IMR-90 (cell line): Measurements from ENCODE around the gene CKS1B. TPM values are rescaled to one million over a fixed set of nuclear protein-coding genes. Genes with fewer than 3 reads are reported as not detected.

Source experiments
- ATAC-seq: fragments of 200-7000 bp; cut with Tn5 transposase; 2 replicates; pipeline ENCODE4 v1.9.1; 2020; ENCODE audit warnings: low read depth, mild to moderate bottlenecking, moderate library complexity
- BruUV-seq: library from RNA; stranded (reverse); fragments of 400-500 nt; replicated peaks from 2 replicates; lab custom pipeline; 2021; lab: Mats Ljungman, UMichigan
- CTCF ChIA-PET: fragments of 300-600 bp; formaldehyde crosslinking; extraction: SDS; loops from one replicate; lab custom pipeline; 2021; ENCODE audit warnings: antibody characterized with exemption; lab: Yijun Ruan, JAX
- POLR2A ChIA-PET: fragments of 300-600 bp; sonication (Branson Sonifier 250); formaldehyde crosslinking; loops from one replicate; lab custom pipeline; 2022; ENCODE audit warnings: antibody characterized with exemption; ENCODE audit not compliant: unreplicated experiment; lab: Charles Lee
- DNase-seq: peaks from one replicate; pipeline ENCODE4 v3.0.0; 2013
- H2AFZ ChIP-seq: replicated peaks from 2 replicates; pipeline ENCODE3; 2013; ENCODE audit warnings: low read length, mild to moderate bottlenecking; ENCODE audit not compliant: poor library complexity
- H2AK5ac ChIP-seq: 2 replicates; pipeline ENCODE4 v1.6.1; 2013; ENCODE audit warnings: low read depth, low read length, inconsistent platforms
- H2AK9ac ChIP-seq: replicated peaks from 2 replicates; pipeline ENCODE3; 2013; ENCODE audit warnings: mild to moderate bottlenecking, low read depth, low read length, moderate library complexity; ENCODE audit not compliant: poor library complexity
- H2BK120ac ChIP-seq: 2 replicates; pipeline ENCODE4 v1.6.1; 2013; ENCODE audit warnings: low read depth, low read length, inconsistent platforms
- H2BK15ac ChIP-seq: 3 replicates; pipeline ENCODE4 v1.6.1; 2013; ENCODE audit warnings: low read depth, low read length, inconsistent platforms
- H2BK20ac ChIP-seq: 2 replicates; pipeline ENCODE4 v1.6.1; 2013; ENCODE audit warnings: low read depth, mild to moderate bottlenecking, inconsistent platforms, low read length, moderate library complexity
- H2BK5ac ChIP-seq: 2 replicates; pipeline ENCODE4 v1.6.1; 2013; ENCODE audit warnings: mild to moderate bottlenecking, low read depth, low read length, inconsistent platforms; ENCODE audit not compliant: poor library complexity, severe bottlenecking
- H3K14ac ChIP-seq: replicated peaks from 2 replicates; pipeline ENCODE4 v1.6.1; 2013; ENCODE audit warnings: low read depth, low read length, inconsistent platforms
- H3K18ac ChIP-seq: 2 replicates; pipeline ENCODE4 v1.6.1; 2013; ENCODE audit warnings: low read depth, low read length, control low read depth
- H3K23ac ChIP-seq: 2 replicates; pipeline ENCODE4 v1.6.1; 2013; ENCODE audit warnings: low read depth, low read length, inconsistent platforms
- H3K27ac ChIP-seq: 2 replicates; pipeline ENCODE4 v1.5.1; 2013; ENCODE audit warnings: mild to moderate bottlenecking, control low read depth, low read length; ENCODE audit not compliant: insufficient read depth
- H3K27me3 ChIP-seq: 2 replicates; pipeline ENCODE4 v1.6.1; 2013; ENCODE audit warnings: low read length; ENCODE audit not compliant: control insufficient read depth, insufficient read depth
- H3K36me3 ChIP-seq: 2 replicates; pipeline ENCODE4 v1.6.1; 2013; ENCODE audit warnings: low read length, mixed read lengths; ENCODE audit not compliant: control insufficient read depth, insufficient read depth
- H3K4ac ChIP-seq: 2 replicates; pipeline ENCODE4 v1.6.1; 2013; ENCODE audit warnings: low read depth, low read length, inconsistent platforms
- H3K4me1 ChIP-seq: 2 replicates; pipeline ENCODE4 v1.6.1; 2013; ENCODE audit warnings: low read length, mixed read lengths; ENCODE audit not compliant: control insufficient read depth, insufficient read depth
- H3K4me2 ChIP-seq: 2 replicates; pipeline ENCODE4 v1.6.1; 2013; ENCODE audit warnings: low read depth, mild to moderate bottlenecking, control low read depth, low read length, moderate library complexity
- H3K4me3 ChIP-seq: 2 replicates; pipeline ENCODE4 v1.5.1; 2013; ENCODE audit warnings: low read depth, mild to moderate bottlenecking, control low read depth, low read length, moderate library complexity; ENCODE audit not compliant: insufficient read depth
- H3K56ac ChIP-seq: 2 replicates; pipeline ENCODE4 v1.6.1; 2013; ENCODE audit warnings: low read length, inconsistent platforms; ENCODE audit not compliant: insufficient read depth; ENCODE audit errors: extremely low read depth
- H3K79me1 ChIP-seq, 2 experiments: 2 replicates each; pipeline ENCODE4 v1.6.1; 2013; ENCODE audit warnings: low read length in 2 of 2, inconsistent platforms in 1 of 2, low read depth in 1 of 2
- H3K9ac ChIP-seq: 2 replicates; pipeline ENCODE4 v1.6.1; 2013; ENCODE audit warnings: low read depth, low read length, control low read depth
- H3K9me1 ChIP-seq: 2 replicates; pipeline ENCODE4 v1.6.1; 2013; ENCODE audit warnings: low read length, inconsistent platforms; ENCODE audit not compliant: insufficient read depth
- H3K9me3 ChIP-seq: 2 replicates; pipeline ENCODE4 v1.6.1; 2013; ENCODE audit warnings: low read length; ENCODE audit not compliant: control insufficient read depth, insufficient read depth
- H4K20me1 ChIP-seq: 2 replicates; pipeline ENCODE4 v1.6.1; 2013; ENCODE audit warnings: low read length, inconsistent platforms; ENCODE audit not compliant: insufficient read depth
- H4K5ac ChIP-seq: 2 replicates; pipeline ENCODE4 v1.6.1; 2013; ENCODE audit warnings: mild to moderate bottlenecking, low read depth, low read length, control low read depth
- H4K8ac ChIP-seq, 2 experiments: 2 replicates each; pipeline ENCODE4 v1.6.1; 2013; ENCODE audit warnings: low read depth in 2 of 2, low read length in 2 of 2, control low read depth in 1 of 2, inconsistent platforms in 1 of 2
- H4K91ac ChIP-seq: 2 replicates; pipeline ENCODE4 v1.6.1; 2013; ENCODE audit warnings: low read depth, low read length, inconsistent platforms; ENCODE audit not compliant: insufficient read depth
- BHLHE40 ChIP-seq: fragments of 150-350 bp; IDR thresholded peaks from 2 replicates; pipeline ENCODE4 v1.6.1; 2016; ENCODE audit warnings: mild to moderate bottlenecking, low read depth, low read length
- CEBPB ChIP-seq: IDR thresholded peaks from 2 replicates; pipeline ENCODE4 v1.6.1; 2012; ENCODE audit warnings: low read depth, low read length, improper control_type of control experiment
- CHD1 ChIP-seq: IDR thresholded peaks from 2 replicates; pipeline ENCODE4 v1.6.1; 2012; ENCODE audit warnings: low read depth, low read length, improper control_type of control experiment
- FOS ChIP-seq: fragments of 150-350 bp; IDR thresholded peaks from 2 replicates; pipeline ENCODE4 v1.6.1; 2016; ENCODE audit warnings: low read depth, low read length
- MAFK ChIP-seq: IDR thresholded peaks from 2 replicates; pipeline ENCODE4 v1.6.1; 2012; ENCODE audit warnings: low read depth, low read length, improper control_type of control experiment
- MAZ ChIP-seq: IDR thresholded peaks from 2 replicates; pipeline ENCODE4 v1.6.1; 2012; ENCODE audit warnings: low read depth, mild to moderate bottlenecking, low read length, improper control_type of control experiment, moderate library complexity, borderline replicate concordance
- MXI1 ChIP-seq: IDR thresholded peaks from 2 replicates; pipeline ENCODE4 v1.6.1; 2012; ENCODE audit warnings: low read depth, mild to moderate bottlenecking, low read length, moderate library complexity, borderline replicate concordance
- NFE2L2 ChIP-seq: fragments of 150-350 bp; IDR thresholded peaks from 2 replicates; pipeline ENCODE4 v1.6.1; 2016; ENCODE audit warnings: low read depth, mild to moderate bottlenecking, low read length
- POLR2A ChIP-seq: IDR thresholded peaks from 2 replicates; pipeline ENCODE4 v1.6.1; 2012; ENCODE audit warnings: mild to moderate bottlenecking, low read depth, low read length
- RAD21 ChIP-seq: IDR thresholded peaks from 2 replicates; pipeline ENCODE4 v1.6.1; 2012; ENCODE audit warnings: low read length, improper control_type of control experiment
- RCOR1 ChIP-seq: IDR thresholded peaks from 2 replicates; pipeline ENCODE4 v1.6.1; 2012; ENCODE audit warnings: mild to moderate bottlenecking, low read length, improper control_type of control experiment; ENCODE audit not compliant: insufficient replicate concordance
- RFX5 ChIP-seq: IDR thresholded peaks from 2 replicates; pipeline ENCODE4 v1.8.0; 2012; ENCODE audit warnings: low read depth, mild to moderate bottlenecking, low read length, moderate library complexity
- SMC3 ChIP-seq: fragments of 150-350 bp; IDR thresholded peaks from 2 replicates; pipeline ENCODE4 v1.6.1; 2016; ENCODE audit warnings: low read depth, mild to moderate bottlenecking, antibody characterized with exemption, low read length, moderate library complexity
- WGBS, 2 experiments: methylation state at CpG; one replicate each; pipeline versions ENCODE4 v1.1.5 to v1.1.7; 2013; ENCODE audit warnings: missing lambda C conversion rate in 2 of 2; ENCODE audit not compliant: insufficient read length in 1 of 2; ENCODE audit errors: extremely low coverage in 2 of 2; 5-methylcytosine and 5-hydroxymethylcytosine counted together
- dilution Hi-C: fragments of 300-500 bp; cut with HindIII; formaldehyde crosslinking; loops from one replicate; pipeline ENCODE4 v1.14.3; 2018; ENCODE audit warnings: low sequenced_read_pairs; ENCODE audit not compliant: unreplicated experiment
- in situ Hi-C: fragments of 300-500 bp; cut with MboI; formaldehyde crosslinking; loops from 3 replicates; pipeline ENCODE4 v1.14.3; 2019; ENCODE audit warnings: low sequenced_read_pairs, inconsistent platforms, mixed read lengths
- intact Hi-C: fragments of 100-400 bp; cut with micrococcal nuclease; formaldehyde crosslinking; loops from 2 replicates; pipeline ENCODE4 v1.10.0; 2022
- polyA plus RNA-seq, 3 experiments: library from polyadenylated mRNA; depleted of rRNA; stranded (reverse); fragments of >200 nt; gene quantifications; 2 replicates each; pipeline ENCODE4 v1.2.3, GENCODE V29; 2012; ENCODE audit warnings: low replicate concordance in 1 of 3
- total RNA-seq: library from RNA; depleted of rRNA; stranded (reverse); fragments of >200 nt; gene quantifications from 2 replicates; pipeline ENCODE4 v1.2.3, GENCODE V29; 2012
- TF ChIP-seq, protein P1 (sequence below): conservative IDR thresholded peaks from 2 replicates; pipeline ENCODE4 v1.5.1; 2012; ENCODE audit warnings: mild to moderate bottlenecking, low read depth, low read length, improper control_type of control experiment
- TF ChIP-seq, protein P2 (sequence below): fragments of 150-350 bp; IDR thresholded peaks from 2 replicates; pipeline ENCODE4 v1.6.1; 2017; ENCODE audit warnings: mild to moderate bottlenecking, antibody characterized with exemption, low read length, low read depth
- TF ChIP-seq, protein P3 (sequence below): fragments of 150-350 bp; IDR thresholded peaks from 2 replicates; pipeline ENCODE4 v1.6.1; 2016; ENCODE audit warnings: low read depth, mild to moderate bottlenecking, low read length, moderate library complexity, borderline replicate concordance

CKS1B gene
- total and polyA plus RNA-seq, 2 of the 4 experiments (the other 2 are of a cell fraction) = 140 to 195 TPM

DNA sequence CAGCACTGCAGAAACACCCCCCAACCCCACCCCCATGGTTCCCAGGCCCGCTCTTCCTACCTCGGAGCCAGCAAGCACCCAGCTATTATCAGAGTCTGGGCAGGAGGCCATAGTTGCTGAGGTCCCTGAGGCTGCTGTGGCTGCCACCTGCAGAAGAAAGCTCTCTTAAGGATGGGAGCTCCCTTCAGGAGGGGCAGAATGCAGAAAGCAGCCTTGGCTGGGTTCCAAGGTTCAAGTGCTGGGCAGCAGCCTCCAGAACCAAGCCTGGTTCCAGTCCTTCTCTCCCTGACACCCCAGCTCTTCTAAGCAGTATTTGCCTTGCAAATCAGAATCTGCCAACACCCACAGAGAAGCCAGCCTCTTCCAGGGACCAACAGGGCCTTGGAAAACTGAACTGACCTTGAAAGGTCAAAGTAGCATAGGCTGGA is 20.9 kb upstream of the CKS1B start:
- CTCF ChIA-PET = no interaction called here
- Histone ChIP-seq H2AFZ (no peak overlapping the region), H3K18ac (no peak overlapping the region), H4K5ac (no peak overlapping the region), H2BK120ac (no peak overlapping the region), H2BK5ac (no peak overlapping the region), H3K9me1 (peaks cover 9% of the 10 kb centered on the region), H4K8ac (no peak overlapping the region), H3K9me3 (no peaks in the 10 kb centered on the region), H3K14ac (no peak overlapping the region), H2AK9ac (no peak overlapping the region), H3K4me3 (no peak overlapping the region), H3K79me1 (peaks cover 6 to 41% of the 10 kb centered on the region in 2 experiments; a peak in 3 of 4 replicates), H3K27me3 (no peaks in the 10 kb centered on the region), H3K9ac (no peak overlapping the region), H4K91ac (no peak overlapping the region), H3K4ac (no peak overlapping the region), H3K4me2 (no peak overlapping the region), H3K56ac (no peak overlapping the region), H3K4me1 (peaks cover 11% of the 10 kb centered on the region), H2BK15ac (no peak overlapping the region), H3K23ac (no peak overlapping the region), H2AK5ac (no peak overlapping the region), H3K36me3 (peaks cover 16% of the 10 kb centered on the region), H3K27ac (no peak overlapping the region), H2BK20ac (no peak overlapping the region), H4K20me1 (peaks cover 14% of the 10 kb centered on the region)
- in situ Hi-C loops (loop anchor here (10.0 kb wide), 1 partner anchor 101 kb away; the partner anchor contains the start of gene ADAM15), intact Hi-C loops (no loop called here), dilution Hi-C loops (no loop called here)
- TF ChIP-seq CHD1 (no peak), MXI1 (no peak), RAD21 (no peak), RFX5 (no peak), CEBPB (no peak), SMC3 (no peak), RCOR1 (no peak), NFE2L2 (no peak), POLR2A (no peak), MAZ (no peak), FOS (no peak), BHLHE40 (no peak), MAFK (no peak)
- TF ChIP-seq, protein P1, sequence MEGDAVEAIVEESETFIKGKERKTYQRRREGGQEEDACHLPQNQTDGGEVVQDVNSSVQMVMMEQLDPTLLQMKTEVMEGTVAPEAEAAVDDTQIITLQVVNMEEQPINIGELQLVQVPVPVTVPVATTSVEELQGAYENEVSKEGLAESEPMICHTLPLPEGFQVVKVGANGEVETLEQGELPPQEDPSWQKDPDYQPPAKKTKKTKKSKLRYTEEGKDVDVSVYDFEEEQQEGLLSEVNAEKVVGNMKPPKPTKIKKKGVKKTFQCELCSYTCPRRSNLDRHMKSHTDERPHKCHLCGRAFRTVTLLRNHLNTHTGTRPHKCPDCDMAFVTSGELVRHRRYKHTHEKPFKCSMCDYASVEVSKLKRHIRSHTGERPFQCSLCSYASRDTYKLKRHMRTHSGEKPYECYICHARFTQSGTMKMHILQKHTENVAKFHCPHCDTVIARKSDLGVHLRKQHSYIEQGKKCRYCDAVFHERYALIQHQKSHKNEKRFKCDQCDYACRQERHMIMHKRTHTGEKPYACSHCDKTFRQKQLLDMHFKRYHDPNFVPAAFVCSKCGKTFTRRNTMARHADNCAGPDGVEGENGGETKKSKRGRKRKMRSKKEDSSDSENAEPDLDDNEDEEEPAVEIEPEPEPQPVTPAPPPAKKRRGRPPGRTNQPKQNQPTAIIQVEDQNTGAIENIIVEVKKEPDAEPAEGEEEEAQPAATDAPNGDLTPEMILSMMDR = no peak
- TF ChIP-seq, protein P2, sequence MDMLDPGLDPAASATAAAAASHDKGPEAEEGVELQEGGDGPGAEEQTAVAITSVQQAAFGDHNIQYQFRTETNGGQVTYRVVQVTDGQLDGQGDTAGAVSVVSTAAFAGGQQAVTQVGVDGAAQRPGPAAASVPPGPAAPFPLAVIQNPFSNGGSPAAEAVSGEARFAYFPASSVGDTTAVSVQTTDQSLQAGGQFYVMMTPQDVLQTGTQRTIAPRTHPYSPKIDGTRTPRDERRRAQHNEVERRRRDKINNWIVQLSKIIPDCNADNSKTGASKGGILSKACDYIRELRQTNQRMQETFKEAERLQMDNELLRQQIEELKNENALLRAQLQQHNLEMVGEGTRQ = no peak
- TF ChIP-seq, protein P3, sequence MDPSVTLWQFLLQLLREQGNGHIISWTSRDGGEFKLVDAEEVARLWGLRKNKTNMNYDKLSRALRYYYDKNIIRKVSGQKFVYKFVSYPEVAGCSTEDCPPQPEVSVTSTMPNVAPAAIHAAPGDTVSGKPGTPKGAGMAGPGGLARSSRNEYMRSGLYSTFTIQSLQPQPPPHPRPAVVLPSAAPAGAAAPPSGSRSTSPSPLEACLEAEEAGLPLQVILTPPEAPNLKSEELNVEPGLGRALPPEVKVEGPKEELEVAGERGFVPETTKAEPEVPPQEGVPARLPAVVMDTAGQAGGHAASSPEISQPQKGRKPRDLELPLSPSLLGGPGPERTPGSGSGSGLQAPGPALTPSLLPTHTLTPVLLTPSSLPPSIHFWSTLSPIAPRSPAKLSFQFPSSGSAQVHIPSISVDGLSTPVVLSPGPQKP = no peak
- BruUV-seq = no TSS peak
- no peak for ATAC-seq
- POLR2A ChIA-PET = no interaction called here
- DNase-seq = no peak
- no CpG with 5 or more reads among the region's 2 CpGs for WGBS, 2 experiments
